Hematopoietic multipotent progenitor cell treated with erythropoietin and hydrocortisone succinate and interleukin-3 and kit ligand, for 8 days (in vitro differentiated cells): ENCODE data around the gene DNAH17.

Experiments
- DNase-seq: peaks from one replicate; pipeline ENCODE4 v3.0.0-alpha.2; 2015

The DNAH17 gene

DNA sequence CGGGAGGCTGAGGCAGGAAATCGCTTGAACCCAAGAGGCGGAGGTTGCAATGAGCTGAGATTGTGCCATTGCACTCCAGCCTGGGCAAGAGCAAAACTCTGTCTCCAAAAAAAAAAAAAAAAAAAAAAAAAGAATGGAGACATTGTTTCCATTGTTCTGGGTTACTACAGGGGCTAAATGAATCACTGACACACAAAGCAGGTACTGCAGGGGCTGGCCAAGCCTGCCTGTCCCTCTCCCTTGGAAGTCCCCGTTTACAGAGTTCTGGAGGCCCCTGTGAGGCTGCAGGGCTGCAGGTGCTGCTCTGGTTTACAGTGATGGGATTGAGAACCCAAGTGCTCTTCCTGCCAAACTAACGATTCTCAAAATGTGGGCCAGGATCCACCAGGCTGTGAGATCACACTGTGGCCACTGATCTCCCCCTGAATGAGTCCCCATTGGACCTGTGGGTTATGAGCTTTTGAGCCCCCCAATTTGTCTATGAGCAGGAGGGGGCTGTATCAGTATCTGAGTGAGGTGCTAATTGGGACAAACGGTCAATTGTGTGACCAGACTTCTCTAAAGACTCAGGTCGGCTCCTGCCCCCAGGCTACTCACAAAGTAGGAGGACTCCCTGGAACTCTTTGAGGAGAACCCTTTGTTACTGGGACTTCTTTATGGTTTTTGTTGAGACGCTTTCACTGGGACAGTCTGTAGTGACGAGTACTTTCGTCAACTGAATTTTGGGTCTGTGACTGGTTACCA lies 39.0 kb downstream of the DNAH17 start:
- DNase-seq, result no peak

DNA sequence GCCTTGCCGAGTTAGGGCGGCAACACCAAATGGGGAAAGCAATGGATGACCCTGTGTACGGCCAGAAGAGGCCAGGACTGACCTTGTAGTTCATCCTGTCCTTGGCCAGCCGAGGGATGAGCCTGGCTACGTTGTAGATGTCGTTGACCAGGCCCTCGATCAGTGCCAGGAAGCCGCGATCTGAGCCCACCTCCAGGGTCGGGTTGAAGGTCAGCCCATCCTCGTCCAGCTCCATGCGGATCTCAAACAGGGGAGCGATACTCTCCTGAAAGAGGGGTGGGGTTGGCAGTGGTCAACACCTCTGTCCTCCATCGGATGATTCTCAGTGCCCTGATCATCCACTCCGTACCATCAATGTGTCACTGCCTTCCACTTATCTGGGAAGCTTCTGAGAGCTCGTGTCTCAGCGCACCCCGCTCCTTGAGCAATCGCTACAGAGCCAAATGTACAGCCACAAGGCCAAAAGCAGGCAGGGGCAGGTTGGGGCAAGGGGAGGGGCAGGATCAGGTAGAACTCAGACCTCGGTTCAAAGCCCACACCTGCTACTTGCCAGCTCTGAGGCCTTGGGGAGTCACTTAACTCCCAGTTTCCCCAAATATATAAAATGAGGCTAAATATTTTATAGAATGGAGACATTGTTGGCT lies 39.9 kb downstream of the DNAH17 start:
- DNase-seq, result no peak

DNA sequence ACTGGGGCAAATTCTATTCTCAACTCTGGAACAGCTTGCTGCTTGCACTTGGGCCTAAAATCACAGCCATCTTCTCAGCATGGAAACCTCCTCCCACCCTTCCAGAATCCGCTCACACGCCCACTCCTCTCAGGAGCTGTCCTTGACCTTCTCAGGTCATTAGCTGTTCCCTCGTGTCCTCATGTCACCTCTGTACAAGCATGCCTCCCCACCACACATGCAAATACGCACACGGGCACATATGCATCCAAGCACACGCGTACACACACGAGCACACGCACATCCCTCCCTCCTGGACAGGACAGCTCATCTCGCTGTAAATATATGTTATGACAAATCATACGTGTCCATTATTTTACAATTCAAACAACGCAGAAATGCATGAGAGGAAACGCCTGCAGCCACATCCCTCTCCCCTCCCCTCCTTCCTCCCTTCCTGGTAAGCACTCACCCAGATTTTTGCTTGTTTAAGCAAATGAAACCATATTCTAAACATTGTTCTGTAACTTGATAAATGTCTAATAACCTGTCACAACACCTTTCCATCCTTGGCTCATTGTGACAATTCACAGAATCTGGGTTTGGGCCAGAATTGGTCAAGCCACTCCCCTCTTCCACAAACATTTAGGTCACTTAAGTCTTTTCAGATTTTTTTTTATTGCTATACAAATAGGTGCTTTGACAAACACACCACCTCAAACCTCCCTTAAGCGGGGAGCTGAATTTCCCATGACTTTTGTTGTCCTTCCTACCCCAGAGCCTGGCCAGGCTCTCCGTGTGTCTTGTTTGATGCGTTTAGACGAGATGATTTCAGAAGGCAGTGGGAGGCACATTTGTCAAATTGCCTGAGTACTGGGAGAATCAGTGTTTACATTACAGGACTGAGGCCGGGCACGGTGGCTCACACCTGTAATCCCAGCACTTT lies 41.7 kb downstream of the DNAH17 start:
- DNase-seq, result no peak

DNA sequence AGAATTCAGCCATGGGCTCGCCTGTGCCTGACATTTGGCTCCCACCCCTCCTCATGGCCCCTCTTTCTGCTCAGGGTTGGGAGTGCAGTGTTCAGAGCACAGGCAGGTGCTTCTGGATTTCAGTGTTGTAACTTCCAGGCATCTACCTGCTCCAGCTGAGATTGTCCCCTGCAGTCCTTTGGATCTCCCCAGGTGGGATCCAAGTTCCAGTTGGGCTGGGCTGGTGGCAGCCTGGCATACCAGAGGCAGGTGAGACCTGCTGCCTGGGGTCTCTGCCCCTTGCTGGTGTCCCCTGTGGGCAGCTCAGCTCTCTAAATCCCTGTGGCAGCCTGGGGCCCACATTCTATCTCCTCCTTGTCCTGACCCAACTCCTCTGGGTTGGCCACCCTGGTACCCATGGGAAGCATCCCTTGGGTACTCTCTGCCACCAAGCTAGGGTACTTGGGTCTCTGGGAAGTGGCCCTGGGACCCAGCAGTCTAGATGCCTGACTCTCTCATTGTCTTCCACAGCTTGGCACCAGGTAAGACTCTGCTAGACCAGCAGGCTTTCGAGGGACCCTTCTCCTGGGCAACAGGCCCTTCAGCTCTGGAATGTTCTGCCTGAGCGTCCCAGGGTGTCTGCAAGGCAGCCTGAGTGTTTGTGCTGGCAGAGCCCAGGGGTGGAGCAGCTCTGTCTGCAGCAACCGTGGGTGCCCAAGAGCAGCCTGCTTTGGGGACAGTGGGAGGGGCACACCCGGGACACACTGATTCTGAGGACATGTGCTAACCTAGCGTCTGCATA lies 42.5 kb downstream of the DNAH17 start:
- no peak for DNase-seq

DNA sequence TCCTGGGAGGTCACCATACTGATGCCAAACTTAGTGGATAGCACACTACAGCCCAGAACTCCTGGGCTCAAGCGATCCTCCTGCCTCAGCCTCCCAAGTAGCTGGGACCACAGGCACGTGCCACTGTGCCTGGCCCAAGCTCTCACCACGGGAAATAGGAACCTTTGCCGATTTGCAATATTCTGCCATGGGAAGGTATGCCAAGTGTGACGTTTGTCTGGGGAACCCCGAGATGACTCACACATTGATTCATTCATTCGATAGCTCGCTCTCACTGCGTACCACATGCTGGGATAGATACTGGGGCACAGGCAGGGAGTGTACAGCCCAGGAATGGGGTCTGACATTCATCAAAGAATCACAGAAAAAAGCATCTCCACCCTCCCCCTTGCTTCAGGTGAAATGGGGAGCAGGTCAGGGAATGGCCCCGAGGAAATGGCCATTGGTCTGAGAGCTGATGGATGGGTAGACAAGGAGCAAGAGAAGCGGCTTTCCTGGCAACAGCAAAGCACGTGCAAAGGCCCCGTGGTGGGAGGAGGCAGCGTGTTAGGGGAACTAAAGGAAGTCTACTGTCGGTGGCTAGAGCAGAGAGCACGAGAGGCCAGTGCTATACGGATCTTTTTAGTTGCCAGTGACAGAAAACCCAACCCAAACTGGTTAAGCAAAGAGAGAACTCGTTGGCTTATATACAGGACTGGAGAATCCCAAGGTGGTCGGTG lies 44.1 kb downstream of the DNAH17 start:
- DNase-seq, result no peak

DNA sequence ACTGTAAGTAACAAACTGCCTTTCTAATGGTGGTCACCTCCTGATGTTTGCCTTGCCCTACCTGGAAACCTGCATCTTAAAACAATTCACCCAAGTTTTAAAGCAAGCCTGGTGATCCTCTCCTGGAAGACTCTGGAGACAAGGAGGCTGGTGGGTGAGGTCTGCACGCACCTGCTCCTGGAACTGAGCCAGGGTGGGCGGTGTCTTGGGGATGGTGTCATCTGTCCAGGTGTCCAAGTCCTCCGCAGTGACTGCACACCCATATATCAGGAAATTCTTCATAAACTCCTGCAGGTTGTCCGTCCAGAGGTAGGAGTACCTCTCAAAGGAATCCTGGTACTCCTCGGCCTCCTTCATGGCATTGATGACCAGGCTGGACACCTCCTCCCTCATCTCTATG lies 44.9 kb downstream of the DNAH17 start:
- DNase-seq, result no peak

DNA sequence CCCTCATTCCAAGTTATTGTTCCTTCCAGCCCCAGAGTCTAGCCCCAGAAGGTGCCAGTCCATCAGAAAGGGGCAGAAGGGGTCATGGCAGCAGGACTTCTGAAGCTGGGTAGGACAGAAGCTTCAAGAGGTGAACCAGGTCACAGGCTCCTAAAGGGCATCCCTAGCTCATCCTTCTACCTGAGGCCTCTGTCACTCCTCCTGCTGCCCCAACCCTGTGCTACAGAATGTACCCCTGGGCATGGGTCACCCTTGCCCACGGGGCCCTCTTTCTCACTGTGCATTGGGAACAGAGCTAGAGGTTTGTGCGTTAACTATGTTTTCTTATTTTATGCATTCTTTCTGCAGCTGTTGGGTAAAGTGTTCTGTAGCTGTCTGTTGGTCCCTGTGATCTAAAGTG lies 46.5 kb downstream of the DNAH17 start:
- no peak for DNase-seq

DNA sequence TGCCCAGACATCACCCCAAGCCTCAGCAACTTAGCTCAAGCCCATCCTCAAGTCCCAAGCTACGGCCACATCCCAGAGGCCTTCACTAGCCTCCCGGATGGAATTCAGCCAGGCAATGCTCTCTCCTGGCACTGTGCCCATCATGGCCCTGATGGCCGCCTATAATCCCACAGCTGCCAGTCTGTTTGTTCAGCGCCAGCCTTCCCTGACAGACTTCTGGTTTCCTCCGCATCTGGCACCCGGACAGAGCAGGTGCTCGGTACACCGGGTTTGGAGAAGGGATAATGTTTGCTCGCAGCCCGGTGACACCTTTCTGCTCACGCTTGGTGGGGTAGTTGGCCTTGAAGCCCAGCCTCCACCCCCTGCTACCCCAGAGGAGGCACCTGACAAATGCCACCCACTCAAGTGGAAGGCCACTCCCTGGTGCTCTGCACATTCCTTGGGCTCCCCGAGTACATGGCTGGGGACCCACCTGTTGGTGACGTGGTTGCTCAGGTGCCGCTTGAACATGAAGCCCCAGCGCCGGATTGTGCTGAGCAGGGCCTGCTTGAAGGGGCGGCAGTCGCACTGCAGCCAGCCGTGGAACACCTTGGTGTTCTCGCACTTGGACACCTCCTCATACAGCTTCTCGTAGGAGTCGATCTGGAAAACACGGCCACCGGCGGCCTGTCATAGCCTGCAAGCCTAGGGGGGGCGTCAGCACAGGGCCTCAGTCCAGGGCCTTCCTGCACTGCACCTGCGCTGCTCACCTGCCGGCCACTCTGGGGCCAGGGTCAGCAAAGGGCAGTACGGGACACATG lies 47.1 kb downstream of the DNAH17 start:
- no peak for DNase-seq

DNA sequence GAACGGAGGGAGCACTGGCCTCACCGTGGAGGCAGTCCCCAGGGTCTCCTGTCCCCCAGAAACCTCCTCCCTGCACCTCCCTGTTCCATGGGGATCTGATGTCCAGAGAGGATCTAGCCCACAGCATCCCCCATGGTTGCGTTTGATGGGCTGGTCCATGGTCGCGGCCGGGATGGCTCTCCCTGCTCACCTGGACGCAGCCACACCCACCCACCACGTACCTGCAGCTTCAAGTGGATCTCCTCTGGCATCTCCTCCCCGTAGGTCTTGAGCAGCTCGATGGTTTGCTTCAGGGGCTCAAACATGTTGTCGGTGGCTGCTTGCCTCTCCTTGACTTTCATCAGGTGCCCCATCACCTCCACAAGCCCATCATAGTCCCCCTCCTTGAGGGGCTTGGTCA lies 47.9 kb downstream of the DNAH17 start:
- DNase-seq, result no peak

DNA sequence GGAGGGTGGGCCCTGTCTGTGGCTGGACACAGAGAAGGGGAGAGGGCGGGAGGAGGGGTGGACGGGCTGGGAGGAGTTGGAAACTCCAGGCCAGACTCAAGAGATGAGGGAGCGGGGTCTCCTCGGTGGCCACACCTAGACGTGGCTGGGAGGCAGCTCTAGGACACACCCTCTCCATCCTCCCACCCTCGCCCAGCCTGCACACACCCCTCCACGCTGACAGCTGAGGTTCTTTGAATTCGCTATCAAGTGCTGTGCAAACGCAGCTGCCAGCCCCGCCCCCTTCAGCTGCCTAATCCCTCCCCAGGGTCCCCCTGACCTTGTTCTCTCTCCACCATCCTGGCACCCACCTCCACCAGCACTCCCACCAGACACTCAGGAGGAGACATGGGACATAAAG lies 48.7 kb downstream of the DNAH17 start:
- peak; percentile 14 for DNase-seq

DNA sequence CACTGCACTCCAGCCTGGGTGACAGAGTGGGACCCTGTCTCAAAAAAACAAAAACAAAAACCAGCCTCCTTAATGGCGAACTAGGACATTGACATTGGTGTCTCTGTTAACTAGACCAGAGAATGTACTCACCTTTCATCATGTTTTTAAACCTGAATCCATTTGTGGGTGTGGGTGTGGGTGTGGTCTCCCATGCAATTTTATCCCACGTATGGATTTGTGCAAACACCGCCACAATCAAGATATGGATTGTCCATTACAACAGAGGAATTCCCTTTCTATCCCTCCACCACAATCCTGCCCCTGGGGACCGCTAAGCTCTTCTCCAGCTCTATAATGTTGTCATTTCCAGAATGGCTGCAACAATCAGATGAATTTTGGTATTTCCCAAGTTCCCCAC lies 49.9 kb downstream of the DNAH17 start:
- no peak for DNase-seq

DNA sequence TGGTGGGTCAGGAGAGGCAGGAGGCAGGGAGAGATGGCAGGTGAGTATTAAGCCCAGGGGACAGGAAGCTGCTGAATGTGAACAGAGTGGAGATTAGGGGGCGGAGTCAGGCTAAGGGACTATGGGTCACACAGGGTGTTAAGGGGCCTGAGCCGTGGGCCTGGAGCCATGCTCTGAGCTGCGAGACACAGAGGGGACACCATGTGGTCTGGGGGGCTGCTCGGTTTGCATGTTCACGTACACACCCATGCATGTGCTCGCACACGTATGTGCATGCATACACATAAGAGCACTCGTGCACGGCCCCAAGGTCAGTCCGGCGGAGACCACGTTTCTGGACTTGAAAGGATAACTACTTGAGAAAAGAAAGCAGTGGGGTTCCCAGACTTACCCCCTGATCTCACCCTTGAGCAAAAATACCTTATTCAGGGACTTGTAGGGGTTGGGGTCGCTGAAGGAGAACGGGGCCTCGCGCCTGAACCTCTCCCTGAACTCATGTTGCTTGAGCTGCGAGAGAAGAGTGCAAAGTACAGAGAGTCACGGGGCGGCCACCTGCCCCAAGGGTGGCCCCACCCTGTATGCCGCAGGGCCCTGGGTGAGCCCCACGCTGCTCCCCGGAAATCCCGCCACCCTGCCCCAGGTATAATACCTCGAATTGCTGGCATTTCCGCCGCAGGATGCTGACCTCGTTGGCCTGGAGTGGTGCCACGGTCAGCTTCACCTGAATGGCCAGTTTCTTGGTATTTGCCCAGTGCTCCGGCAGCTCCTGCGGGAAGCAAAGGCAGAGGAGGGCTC lies 50.8 kb downstream of the DNAH17 start:
- no peak for DNase-seq

DNA sequence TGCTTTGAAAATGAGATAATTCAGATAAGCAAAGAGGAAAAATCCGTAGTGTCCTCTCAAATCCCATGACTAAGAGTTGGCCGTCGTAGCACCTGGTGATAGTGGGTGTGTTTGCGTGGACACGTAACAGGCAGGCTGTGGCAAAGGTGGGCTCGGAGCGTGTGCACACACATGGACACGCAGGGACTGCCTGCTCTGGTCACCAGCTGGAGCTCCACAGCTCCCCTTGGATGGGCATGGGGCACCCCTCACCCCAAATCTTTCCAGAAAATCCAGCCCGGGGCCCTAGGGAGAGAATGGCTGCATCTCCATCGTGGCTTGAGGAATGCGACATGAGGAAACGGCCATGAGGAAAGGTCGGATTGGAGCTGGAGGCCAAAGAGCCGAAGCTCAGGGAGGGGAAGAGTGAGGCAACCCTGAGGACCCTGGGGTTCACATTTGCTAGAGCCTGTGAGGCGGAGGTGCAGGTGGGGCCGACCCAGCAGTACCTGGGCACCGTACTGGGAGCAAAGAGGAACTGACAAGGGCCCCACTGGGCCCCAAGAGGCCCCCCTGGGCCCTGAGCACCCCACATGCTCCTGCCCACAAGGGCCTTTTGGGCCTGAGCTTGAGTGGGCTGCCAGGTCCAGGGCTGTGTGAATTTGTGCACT lies 51.6 kb downstream of the DNAH17 start:
- DNase-seq, result no peak

DNA sequence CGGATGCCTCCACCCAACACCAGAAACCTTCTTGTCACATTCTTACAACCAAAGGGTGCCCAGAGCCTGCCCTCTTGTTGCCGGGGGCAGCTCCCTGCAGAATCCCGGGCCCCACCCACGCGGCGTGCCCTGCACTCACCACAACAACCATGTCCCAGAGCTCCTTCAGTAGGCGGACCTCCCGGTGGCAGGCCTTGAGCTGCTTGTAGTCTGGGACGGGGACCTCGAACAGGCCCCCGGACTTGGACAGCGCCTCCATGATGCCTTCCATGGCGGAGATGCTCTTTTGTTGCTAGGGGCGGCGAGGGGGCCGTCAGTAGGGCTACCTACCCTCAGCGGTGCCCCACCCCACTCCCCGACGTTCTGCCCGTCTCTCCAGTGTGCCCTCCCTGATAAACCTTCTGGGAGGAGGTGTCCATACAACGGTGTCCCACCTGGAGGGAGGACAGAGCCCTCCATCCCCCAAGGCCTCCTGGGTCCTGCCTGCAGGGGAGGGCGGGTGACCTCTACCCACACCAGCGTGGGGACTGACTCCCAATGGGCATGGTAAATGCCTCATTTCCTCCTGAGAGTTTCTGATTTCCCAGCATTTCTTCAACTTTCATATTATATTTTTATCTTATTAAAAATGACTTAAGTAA lies 52.2 kb downstream of the DNAH17 start:
- DNase-seq, result no peak

DNA sequence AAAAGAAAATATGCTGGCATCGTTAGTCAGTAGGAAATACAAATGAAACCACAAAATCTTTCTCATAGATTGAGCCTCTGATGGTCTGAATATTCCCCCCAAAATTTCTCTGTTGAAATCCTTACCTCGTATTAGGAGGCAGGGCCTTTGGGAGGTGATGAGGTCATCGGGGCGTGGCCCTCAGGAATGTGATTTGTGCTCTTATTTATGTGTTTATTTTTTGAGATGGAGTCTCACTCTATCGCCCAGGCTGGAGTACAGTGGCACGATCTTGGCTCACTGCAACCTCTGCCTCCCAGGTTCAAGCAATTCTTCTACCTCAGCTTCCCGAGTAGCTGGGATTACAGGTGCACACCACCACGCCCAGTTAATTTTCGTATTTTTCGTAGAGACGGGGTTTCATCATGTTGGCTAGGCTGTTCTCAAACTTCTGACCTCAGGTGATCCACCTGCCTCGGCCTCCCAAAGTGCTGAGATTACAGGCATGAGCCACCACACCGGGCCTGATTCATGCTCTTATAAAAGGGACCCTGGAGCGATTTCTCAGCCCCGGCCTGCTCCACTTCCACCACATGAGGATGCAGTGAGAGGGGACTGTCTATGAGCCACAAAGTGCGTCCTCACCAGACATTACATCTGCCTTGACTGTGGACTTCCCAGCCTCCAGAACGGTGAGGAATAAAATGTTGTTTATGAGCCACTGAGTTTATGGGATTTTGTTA lies 53.1 kb downstream of the DNAH17 start:
- no peak for DNase-seq

DNA sequence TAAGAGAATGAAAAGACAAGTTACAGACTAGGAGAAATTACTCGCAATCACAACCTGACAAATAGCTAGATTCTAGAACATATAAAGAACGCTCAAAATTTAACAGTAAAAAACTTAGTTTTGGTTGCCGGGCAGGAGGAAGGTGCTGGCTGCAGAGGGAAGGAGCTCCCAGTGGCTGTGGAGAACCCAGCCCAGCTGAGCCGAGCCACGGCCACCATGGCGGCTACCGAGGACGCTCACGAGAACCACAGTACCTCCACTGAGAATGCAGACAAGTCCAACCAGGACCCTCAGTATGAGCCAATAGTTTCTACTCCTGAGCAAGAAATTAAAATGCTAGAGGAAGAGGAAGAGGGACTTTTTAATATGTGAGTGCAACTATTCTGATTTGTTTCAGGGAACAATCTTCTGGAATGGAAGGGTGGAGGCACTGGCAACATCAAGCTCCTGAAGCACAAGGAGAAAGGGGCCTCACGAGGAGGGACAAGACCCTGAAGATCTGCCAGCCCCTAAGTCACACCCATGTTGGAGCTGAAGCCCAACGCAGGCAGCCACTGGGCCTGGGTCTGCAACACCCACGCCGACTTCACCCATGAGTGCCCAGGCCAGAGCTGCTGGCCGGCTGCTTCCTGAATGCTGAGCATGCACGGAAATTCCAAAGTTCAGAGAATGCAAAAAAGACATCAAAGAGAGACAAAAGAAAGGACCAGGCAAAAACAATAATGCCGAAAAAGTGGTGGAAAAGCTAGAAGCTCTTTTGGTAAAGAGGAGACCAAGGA lies 55.0 kb downstream of the DNAH17 start:
- DNase-seq, result no peak

DNA sequence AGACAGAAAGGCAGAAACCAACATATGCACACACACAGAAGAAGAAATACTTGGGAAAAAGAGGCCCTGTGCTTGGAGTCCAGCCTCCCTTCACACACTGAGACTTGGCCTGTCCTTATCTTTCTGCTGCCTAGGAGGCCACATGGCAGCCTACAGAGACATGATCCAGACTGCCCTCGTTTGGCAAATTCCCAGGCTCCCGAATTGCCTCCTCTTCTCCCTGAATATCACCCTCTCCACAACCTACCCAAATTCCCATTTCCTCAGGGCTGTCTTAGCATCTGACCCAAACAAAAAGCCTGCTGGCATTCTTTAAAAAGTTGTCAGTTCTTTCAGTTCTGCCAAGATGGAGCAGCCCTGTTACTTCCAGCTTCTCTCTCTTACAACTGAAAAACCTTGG lies 59.8 kb downstream of the DNAH17 start:
- no peak for DNase-seq

DNA sequence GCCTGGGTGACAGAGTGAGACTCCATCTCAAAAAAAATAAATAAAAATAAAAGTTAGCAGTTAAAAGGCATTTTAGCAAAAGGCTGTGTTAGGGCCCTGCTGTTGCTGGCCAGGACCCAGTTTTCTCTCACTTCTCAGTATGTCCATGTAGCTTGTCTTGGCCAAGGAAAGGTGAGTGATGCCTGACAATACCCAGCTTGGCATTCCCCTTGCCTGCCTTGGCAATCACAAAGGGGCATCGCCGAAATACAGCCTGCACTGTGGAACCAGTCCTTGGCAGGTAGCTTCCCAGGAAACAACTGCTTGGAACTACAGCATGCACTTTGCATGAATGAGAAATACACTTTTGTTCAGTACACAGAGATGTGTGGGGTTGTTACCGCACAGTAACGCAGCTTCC lies 61.7 kb downstream of the DNAH17 start:
- DNase-seq, result no peak
